ENCODE results near the gene TPK1. TPM values are rescaled to one million over a fixed set of nuclear protein-coding genes. Genes with fewer than 3 reads are reported as not detected.

The TPK1 gene
- total and polyA plus RNA-seq, 2 donors, result 5.7 to 10.7 TPM

DNA sequence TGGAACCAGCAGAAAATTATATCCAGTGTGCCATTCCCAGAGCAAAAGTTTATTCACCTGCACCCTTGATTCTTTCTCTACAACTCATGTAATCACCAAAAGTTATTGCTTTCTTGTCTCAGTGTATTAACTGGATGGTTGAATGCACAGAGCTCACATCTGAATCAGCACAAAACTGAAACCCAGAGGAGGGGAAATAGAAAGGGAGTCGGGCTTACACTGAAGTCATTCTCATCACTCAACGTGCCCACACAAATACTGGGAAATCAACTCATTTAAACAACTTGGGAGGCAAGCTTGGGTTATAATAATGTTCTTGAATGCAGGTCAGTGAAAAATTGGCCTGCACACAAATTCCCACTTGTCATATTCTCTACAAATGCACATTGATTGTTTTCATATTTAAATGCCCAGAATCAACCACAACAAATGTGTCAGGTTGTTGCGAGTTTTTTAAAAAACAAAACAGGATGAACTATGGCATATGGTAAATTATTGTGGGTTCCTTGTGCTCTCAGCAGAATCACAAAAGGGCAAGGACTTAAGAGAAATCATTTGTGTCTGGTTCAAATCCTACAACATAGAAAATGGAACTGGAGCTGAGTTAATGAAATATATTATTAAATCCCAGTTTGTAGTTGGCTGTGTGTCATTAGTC lies 306.5 kb downstream of the TPK1 start:
- no peak for DNase-seq (ENCODE audit: extremely low spot score)
- 80% methylated on average over 3 of the region's 3 CpGs for WGBS
- H3K27ac ChIP-seq (ENCODE audit: low read depth), result no peak overlapping the region
- H3K4me1 ChIP-seq (ENCODE audit: insufficient read depth), result no peaks in the 10 kb centered on the region
- H3K4me3 ChIP-seq (ENCODE audit: low read depth, low read length), result no peak overlapping the region
- no peaks in the 10 kb centered on the region for H3K36me3 ChIP-seq (ENCODE audit: insufficient read depth)

GRCh38 chr7:144528536-144529045 lies 307.3 kb downstream of the TPK1 start:
- H3K36me3 ChIP-seq (ENCODE audit: insufficient read depth), result no peaks in the 10 kb centered on the region
- no peaks in the 10 kb centered on the region for H3K4me1 ChIP-seq (ENCODE audit: insufficient read depth)
- H3K4me3 ChIP-seq (ENCODE audit: low read depth, low read length), result no peak overlapping the region
- no peak for DNase-seq (ENCODE audit: extremely low spot score)
- no peak overlapping the region for H3K27ac ChIP-seq (ENCODE audit: low read depth)
- WGBS, result 85% methylated on average over 4 of the region's 4 CpGs

DNA sequence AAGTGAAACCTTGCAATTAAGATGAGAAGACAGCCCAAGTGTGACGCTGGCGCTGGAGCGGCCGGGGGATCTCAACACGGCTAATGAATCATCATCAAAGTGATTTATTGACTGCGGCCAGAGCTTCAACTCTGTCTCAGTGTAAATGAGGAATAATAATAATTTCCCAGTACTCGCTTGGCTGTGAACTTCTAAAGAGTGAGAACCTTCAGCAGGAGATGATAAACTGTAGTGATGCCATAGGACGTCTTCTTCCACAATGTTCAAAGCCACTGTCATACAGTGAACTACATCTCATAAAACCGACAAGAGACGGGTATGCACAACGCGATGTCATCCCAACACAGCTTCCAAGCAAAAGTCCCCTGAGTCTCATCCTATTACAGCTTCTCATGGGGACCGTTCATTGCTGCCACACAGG lies 308.8 kb downstream of the TPK1 start:
- Histone ChIP-seq H3K27ac (ENCODE audit: low read depth) (no peak overlapping the region), H3K36me3 (ENCODE audit: insufficient read depth) (no peaks in the 10 kb centered on the region), H3K4me3 (ENCODE audit: low read depth, low read length) (no peak overlapping the region), H3K4me1 (ENCODE audit: insufficient read depth) (no peaks in the 10 kb centered on the region)
- 81% methylated on average over 13 of the region's 13 CpGs for WGBS
- DNase-seq (ENCODE audit: extremely low spot score), result no peak

- DNase-seq (ENCODE audit: extremely low spot score), result no peak
- Histone ChIP-seq H3K4me3 (ENCODE audit: low read depth, low read length) (no peak overlapping the region), H3K36me3 (ENCODE audit: insufficient read depth) (no peaks in the 10 kb centered on the region), H3K4me1 (ENCODE audit: insufficient read depth) (no peaks in the 10 kb centered on the region), H3K27ac (ENCODE audit: low read depth) (no peak overlapping the region)
- WGBS, result 43% methylated on average over 1 of the region's 1 CpG
Measured at GRCh38 chr7:144525956-144526355, 309.9 kb downstream of the TPK1 start.

GRCh38 chr7:144524271-144524670 lies 311.6 kb downstream of the TPK1 start:
- H3K36me3 ChIP-seq (ENCODE audit: insufficient read depth), result no peaks in the 10 kb centered on the region
- DNase-seq (ENCODE audit: extremely low spot score), result no peak
- H3K4me1 ChIP-seq (ENCODE audit: insufficient read depth), result no peaks in the 10 kb centered on the region
- WGBS, result 91% methylated on average over 3 of the region's 3 CpGs
- no peak overlapping the region for H3K4me3 ChIP-seq (ENCODE audit: low read depth, low read length)
- H3K27ac ChIP-seq (ENCODE audit: low read depth), result no peak overlapping the region

GRCh38 chr7:144523621-144524020 lies 312.2 kb downstream of the TPK1 start:
- no peak overlapping the region for H3K27ac ChIP-seq (ENCODE audit: low read depth)
- H3K4me1 ChIP-seq (ENCODE audit: insufficient read depth), result no peaks in the 10 kb centered on the region
- 96% methylated on average over 3 of the region's 3 CpGs for WGBS
- no peaks in the 10 kb centered on the region for H3K36me3 ChIP-seq (ENCODE audit: insufficient read depth)
- H3K4me3 ChIP-seq (ENCODE audit: low read depth, low read length), result no peak overlapping the region
- no peak for DNase-seq (ENCODE audit: extremely low spot score)

- Histone ChIP-seq H3K4me1 (ENCODE audit: insufficient read depth) (no peaks in the 10 kb centered on the region), H3K27ac (ENCODE audit: low read depth) (no peak overlapping the region), H3K4me3 (ENCODE audit: low read depth, low read length) (no peak overlapping the region), H3K36me3 (ENCODE audit: insufficient read depth) (no peaks in the 10 kb centered on the region)
- WGBS, result 31% methylated on average over 4 of the region's 4 CpGs
- no peak for DNase-seq (ENCODE audit: extremely low spot score)
Measured at GRCh38 chr7:144519925-144520324, 315.9 kb downstream of the TPK1 start.

GRCh38 chr7:144518360-144518759 lies 317.5 kb downstream of the TPK1 start:
- H3K27ac ChIP-seq (ENCODE audit: low read depth), result no peak overlapping the region
- no peak for DNase-seq (ENCODE audit: extremely low spot score)
- no peaks in the 10 kb centered on the region for H3K36me3 ChIP-seq (ENCODE audit: insufficient read depth)

DNA sequence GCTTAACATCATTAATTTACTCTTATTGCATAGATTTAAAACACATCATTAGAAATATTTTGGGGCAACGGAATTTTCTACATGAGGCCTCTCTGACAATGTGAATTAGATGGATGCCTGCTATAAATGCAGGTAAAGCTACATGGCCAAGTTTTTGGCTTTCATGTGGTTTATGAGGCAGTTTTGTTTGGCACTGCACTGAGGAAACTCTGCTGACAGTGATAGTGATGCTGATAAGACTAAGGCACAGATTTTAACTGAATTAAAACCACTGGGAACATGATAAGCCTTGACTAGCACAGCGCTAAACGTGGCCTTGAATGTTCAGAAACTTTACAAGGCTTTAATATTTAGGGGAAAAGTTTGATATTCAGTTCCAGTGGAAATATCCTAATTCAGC lies 318.1 kb downstream of the TPK1 start:
- Histone ChIP-seq H3K4me1 (ENCODE audit: insufficient read depth) (no peaks in the 10 kb centered on the region), H3K36me3 (ENCODE audit: insufficient read depth) (no peaks in the 10 kb centered on the region), H3K4me3 (ENCODE audit: low read depth, low read length) (no peak overlapping the region), H3K27ac (ENCODE audit: low read depth) (no peak overlapping the region)
- DNase-seq (ENCODE audit: extremely low spot score), result no peak
- WGBS, result 40% methylated on average over 3 of the region's 3 CpGs

More at GRCh38 chr7:144518360-144518759, 317.5 kb downstream of the TPK1 start:
- Histone ChIP-seq H3K4me1 (ENCODE audit: insufficient read depth) (no peaks in the 10 kb centered on the region), H3K4me3 (ENCODE audit: low read depth, low read length) (no peak overlapping the region)
- WGBS, result 39% methylated on average over 1 of the region's 1 CpG

DNA sequence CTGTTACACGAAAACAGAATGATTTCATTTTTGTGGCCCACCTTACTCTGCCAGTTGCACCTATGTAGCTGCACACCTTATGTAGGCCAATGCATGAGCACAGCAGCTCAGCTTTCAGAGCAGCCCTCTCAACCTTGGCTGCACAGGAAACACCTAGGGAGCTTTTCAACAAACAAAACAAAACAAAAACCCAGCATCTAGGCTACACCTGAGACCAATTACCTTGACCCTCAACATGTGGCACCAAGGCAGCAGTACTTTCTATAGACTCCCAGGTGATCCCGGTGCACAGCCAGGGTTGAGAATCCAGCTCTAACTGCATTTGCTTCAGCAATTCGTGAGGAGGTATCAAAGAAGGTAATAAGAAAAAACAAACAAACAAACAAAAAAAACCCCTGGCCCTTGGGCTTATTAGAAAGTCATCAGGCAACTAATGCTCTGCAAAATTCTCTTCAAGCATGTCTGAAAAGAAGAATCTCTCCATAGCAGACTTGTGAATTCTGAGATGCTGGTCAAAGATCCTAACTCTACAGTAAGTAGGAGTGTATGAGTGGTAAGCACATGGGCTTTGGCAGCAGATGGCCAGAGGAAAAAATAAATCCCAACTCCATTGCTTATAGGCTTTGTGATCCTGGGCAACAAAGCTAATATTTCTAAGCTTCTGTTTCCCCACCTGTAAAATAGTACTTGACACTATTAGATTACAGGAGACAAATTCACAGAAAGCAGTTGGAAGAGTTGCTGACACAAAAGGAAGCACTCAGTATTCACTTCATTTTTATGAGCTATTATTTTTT lies 318.9 kb downstream of the TPK1 start:
- WGBS, result 91% methylated on average over 3 of the region's 3 CpGs
- no peak overlapping the region for H3K4me3 ChIP-seq (ENCODE audit: low read depth, low read length)

GRCh38 chr7:144513334-144513733 lies 322.5 kb downstream of the TPK1 start:
- Histone ChIP-seq H3K4me1 (ENCODE audit: insufficient read depth) (no peaks in the 10 kb centered on the region), H3K36me3 (ENCODE audit: insufficient read depth) (no peaks in the 10 kb centered on the region), H3K4me3 (ENCODE audit: low read depth, low read length) (no peak overlapping the region), H3K27ac (ENCODE audit: low read depth) (no peak overlapping the region)
- 21% methylated on average over 2 of the region's 2 CpGs for WGBS
- DNase-seq (ENCODE audit: extremely low spot score), result no peak

More for the DNA sequence above, 318.9 kb downstream of the TPK1 start:
- H3K36me3 ChIP-seq (ENCODE audit: insufficient read depth), result no peaks in the 10 kb centered on the region
- H3K27ac ChIP-seq (ENCODE audit: low read depth), result no peak overlapping the region
- DNase-seq (ENCODE audit: extremely low spot score), result no peak
- H3K4me1 ChIP-seq (ENCODE audit: insufficient read depth), result no peaks in the 10 kb centered on the region

DNA sequence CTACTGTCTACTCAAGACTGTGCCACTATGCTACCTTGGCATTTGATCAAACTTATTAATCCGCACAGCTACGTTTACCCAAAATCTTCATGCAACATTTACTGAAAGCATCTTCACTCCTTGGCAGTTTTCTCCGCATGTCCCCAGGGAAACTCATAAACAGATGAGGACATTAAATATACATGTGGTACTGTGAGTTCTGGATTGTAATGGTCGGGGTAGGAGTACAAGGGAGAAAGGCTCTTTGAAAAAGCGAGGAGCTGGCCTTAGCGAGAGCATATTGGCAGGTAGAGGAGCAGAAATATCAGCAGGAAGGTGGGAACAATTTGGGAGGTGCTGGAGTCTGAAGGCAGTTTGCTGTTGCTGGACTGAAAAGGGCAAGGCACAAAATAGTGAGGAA lies 325.2 kb downstream of the TPK1 start:
- DNase-seq (ENCODE audit: extremely low spot score), result no peak
- Histone ChIP-seq H3K36me3 (ENCODE audit: insufficient read depth) (no peaks in the 10 kb centered on the region), H3K27ac (ENCODE audit: low read depth) (no peak overlapping the region), H3K4me1 (ENCODE audit: insufficient read depth) (no peaks in the 10 kb centered on the region), H3K4me3 (ENCODE audit: low read depth, low read length) (no peak overlapping the region)
- WGBS, result 81% methylated on average over 6 of the region's 6 CpGs

DNA sequence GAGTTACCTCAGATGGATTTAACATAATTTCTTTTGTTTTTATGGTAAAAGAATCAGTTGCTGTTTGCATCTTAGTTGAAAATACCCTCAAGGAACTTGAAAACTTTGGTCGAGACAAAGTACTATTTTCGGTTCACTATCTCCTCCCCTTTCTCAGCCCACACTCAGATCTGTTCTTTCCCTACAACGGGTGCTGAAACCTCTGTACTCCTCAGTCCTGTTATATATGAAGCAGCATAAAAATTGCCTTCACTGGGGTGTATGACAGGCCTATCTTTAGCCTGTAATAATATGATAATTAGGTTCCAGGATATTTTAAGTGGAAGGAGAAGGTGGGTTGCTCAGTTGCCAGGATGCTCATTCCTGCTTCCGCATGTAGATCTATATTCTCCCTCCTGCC lies 327.2 kb downstream of the TPK1 start:
- Histone ChIP-seq H3K4me3 (ENCODE audit: low read depth, low read length) (no peak overlapping the region), H3K4me1 (ENCODE audit: insufficient read depth) (no peaks in the 10 kb centered on the region), H3K36me3 (ENCODE audit: insufficient read depth) (no peaks in the 10 kb centered on the region), H3K27ac (ENCODE audit: low read depth) (no peak overlapping the region)
- WGBS, result 83% methylated on average over 4 of the region's 4 CpGs
- DNase-seq (ENCODE audit: extremely low spot score), result no peak

DNA sequence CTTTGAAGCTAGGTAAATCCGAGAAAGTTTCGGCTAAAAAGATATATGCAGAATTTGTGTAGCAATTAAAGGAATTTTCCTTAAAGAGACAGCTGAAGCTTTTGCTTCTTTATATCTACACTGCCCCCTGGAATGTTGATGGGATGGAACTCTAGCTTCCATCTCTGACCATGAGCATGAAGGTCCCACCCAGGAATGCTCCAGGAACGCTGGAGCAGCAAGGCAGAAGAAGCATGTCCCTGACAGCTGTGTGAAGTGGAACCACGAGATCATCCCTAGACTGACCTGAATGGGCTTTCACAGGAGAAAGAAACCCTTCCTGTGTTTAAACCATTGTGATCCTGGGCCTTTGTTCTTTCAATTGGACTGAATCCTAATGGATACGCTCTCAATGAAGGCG lies 332.6 kb downstream of the TPK1 start:
- no peaks in the 10 kb centered on the region for H3K4me1 ChIP-seq (ENCODE audit: insufficient read depth)
- no peak for DNase-seq (ENCODE audit: extremely low spot score)
- no peaks in the 10 kb centered on the region for H3K36me3 ChIP-seq (ENCODE audit: insufficient read depth)
- WGBS, result 88% methylated on average over 6 of the region's 6 CpGs
- no peak overlapping the region for H3K27ac ChIP-seq (ENCODE audit: low read depth)
- H3K4me3 ChIP-seq (ENCODE audit: low read depth, low read length), result no peak overlapping the region

Measured in urinary bladder (tissue), 4 donors.